GM12892 (cell line): ENCODE results near the gene ITGB5.

Experiments used
- POLR2A ChIP-seq: IDR thresholded peaks from 2 replicates; pipeline ENCODE4 v1.6.1; 2011; ENCODE audit warnings: low read depth, low read length, control low read depth
- POLR2AphosphoS5 ChIP-seq: IDR thresholded peaks from 2 replicates; pipeline ENCODE4 v1.6.1; 2011; ENCODE audit warnings: low read depth, low read length, control low read depth
- TAF1 ChIP-seq: IDR thresholded peaks from 2 replicates; pipeline ENCODE4 v1.6.1; 2011; ENCODE audit warnings: low read depth, mild to moderate bottlenecking, control low read depth, low read length, borderline replicate concordance

DNA sequence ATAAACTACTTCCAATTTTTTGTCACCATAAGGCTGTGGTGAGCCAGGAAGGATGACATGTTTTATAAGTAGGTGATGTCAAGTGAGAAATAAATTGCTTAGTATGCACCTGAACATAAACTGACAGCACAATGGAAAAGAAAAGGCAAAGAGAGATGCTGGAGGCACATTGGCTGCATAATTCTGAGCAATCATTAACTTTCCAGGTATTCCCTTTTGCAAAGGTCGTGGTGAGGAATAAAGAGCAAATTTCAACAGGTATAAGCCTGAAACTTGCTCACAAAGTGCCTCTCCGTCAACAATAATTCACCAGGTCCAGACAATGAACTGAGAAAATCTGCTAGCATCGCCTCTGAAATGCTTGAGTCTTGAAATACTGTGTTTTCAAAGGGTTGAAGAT, 48.2 kb downstream of the ITGB5 start:
- TF ChIP-seq POLR2AphosphoS5 = no peak
- no peak for TF ChIP-seq POLR2A
- no peak for TF ChIP-seq TAF1
